ENCODE data around the gene CCBE1.

GRCh38 chr18:59461171-59461570 lies 236.1 kb downstream of the CCBE1 start:
- TF ChIP-seq POLR2AphosphoS5 (IDR thresholded peaks at IDR 0.05; ENCODE audit: low read depth, low read length) (no peak), SIN3A (IDR thresholded peaks at IDR 0.05; ENCODE audit: borderline replicate concordance, insufficient read depth, low read length) (no peak), REST (IDR thresholded peaks at IDR 0.05; ENCODE audit: insufficient read depth in 1 of 2, low read depth in 2 of 2, low read length in 2 of 2) (no peak), TAF1 (IDR thresholded peaks at IDR 0.05; ENCODE audit: borderline replicate concordance, insufficient read depth, low read length) (no peak)

All from PFSK-1 (cell line).